OCI-LY1 (cell line): Measurements from ENCODE around the gene SYK.

Experiments
- H2AFZ ChIP-seq: fragments of 200-600 bp; sonication (generic), shearing (Covaris generic); 2 replicates; pipeline ENCODE4 v1.6.0; 2014; ENCODE audit warnings: antibody characterized with exemption, mild to moderate bottlenecking, low read length
- H3F3A ChIP-seq: fragments of 200-600 bp; sonication (generic), shearing (Covaris generic); 2 replicates; pipeline ENCODE4 v1.6.0; 2014; ENCODE audit warnings: mild to moderate bottlenecking, antibody characterized with exemption, low read length, moderate library complexity; ENCODE audit not compliant: insufficient read depth
- H3K27ac ChIP-seq: fragments of 200-600 bp; sonication (generic); 2 replicates; pipeline ENCODE4 v1.5.1; 2014; ENCODE audit warnings: low read length, mixed run types, mild to moderate bottlenecking, low read depth; ENCODE audit not compliant: poor library complexity, severe bottlenecking
- H3K27me3 ChIP-seq: fragments of 200-600 bp; sonication (generic); 2 replicates; pipeline ENCODE4 v1.6.0; 2014; ENCODE audit warnings: antibody characterized with exemption, mild to moderate bottlenecking, low read length, moderate library complexity; ENCODE audit not compliant: insufficient read depth
- H3K36me3 ChIP-seq: fragments of 200-600 bp; sonication (generic); 2 replicates; pipeline ENCODE4 v1.6.1; 2014; ENCODE audit warnings: mild to moderate bottlenecking, antibody characterized with exemption, low read length, moderate library complexity, mixed read lengths; ENCODE audit not compliant: insufficient read depth
- H3K4me1 ChIP-seq: fragments of 200-600 bp; sonication (generic); 2 replicates; pipeline ENCODE4 v1.5.1; 2014; ENCODE audit warnings: mild to moderate bottlenecking, low read length, moderate library complexity; ENCODE audit not compliant: insufficient read depth, severe bottlenecking
- H3K4me2 ChIP-seq: fragments of 200-600 bp; sonication (generic), shearing (Covaris generic); 2 replicates; pipeline ENCODE4 v1.6.1; 2014; ENCODE audit warnings: low read length
- H3K4me3 ChIP-seq: fragments of 200-600 bp; sonication (generic); 2 replicates; pipeline ENCODE4 v1.5.1; 2014; ENCODE audit warnings: low read length, low read depth, mild to moderate bottlenecking, mixed read lengths; ENCODE audit not compliant: poor library complexity, severe bottlenecking
- H3K79me2 ChIP-seq: fragments of 200-600 bp; shearing (Covaris generic); 2 replicates; pipeline ENCODE4 v1.6.1; 2016; ENCODE audit warnings: mixed run types, low read length, mixed read lengths; ENCODE audit not compliant: insufficient read depth
- H3K9ac ChIP-seq: fragments of 200-600 bp; sonication (generic), shearing (Covaris generic); 2 replicates; pipeline ENCODE4 v1.6.1; 2014; ENCODE audit warnings: mild to moderate bottlenecking, low read length, mixed read lengths
- H3K9me2 ChIP-seq: fragments of 200-600 bp; sonication (generic), shearing (Covaris generic); 2 replicates; pipeline ENCODE4 v1.6.1; 2014; ENCODE audit warnings: low read depth, mild to moderate bottlenecking, low read length, mixed read lengths
- H3K9me3 ChIP-seq: fragments of 200-600 bp; shearing (Covaris generic); 2 replicates; pipeline ENCODE4 v1.6.1; 2014; ENCODE audit warnings: low read length, mixed read lengths
- H4K20me1 ChIP-seq: fragments of 200-600 bp; sonication (generic), shearing (Covaris generic); 2 replicates; pipeline ENCODE4 v1.6.0; 2016; ENCODE audit warnings: mild to moderate bottlenecking, low read length; ENCODE audit not compliant: insufficient read depth
- EZH2 ChIP-seq: fragments of 200-600 bp; sonication (generic), shearing (Covaris generic); IDR thresholded peaks from 2 replicates; pipeline ENCODE4 v1.8.0; 2017; ENCODE audit warnings: borderline replicate concordance, mixed run types, mild to moderate bottlenecking, antibody characterized with exemption, low read length, moderate library complexity, mixed read lengths
- TF ChIP-seq, protein P1 (sequence below): fragments of 200-600 bp; sonication (generic), shearing (Covaris generic); IDR thresholded peaks from 2 replicates; pipeline ENCODE4 v1.5.1; 2017; ENCODE audit warnings: mild to moderate bottlenecking, antibody characterized with exemption, low read length, moderate library complexity, mixed read lengths

SYK gene

DNA sequence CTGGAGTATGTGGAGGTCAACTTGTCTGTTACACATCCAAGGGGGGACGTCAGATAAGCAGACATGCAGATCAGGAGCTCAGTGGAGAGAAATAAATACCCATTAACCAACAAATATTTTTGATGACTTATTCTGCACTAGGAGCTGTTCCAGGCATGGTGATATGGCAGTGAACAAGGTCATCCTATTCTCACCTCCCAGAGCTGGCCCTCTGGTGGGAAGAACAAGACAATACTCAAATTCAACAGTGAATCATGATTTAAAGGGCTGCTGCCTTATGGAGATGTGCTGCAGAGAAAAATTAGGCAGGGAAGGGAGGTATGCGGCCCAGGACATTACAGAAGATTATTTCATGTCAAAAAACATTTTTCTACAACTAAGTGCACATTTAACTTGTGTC lies 36.5 kb downstream of the SYK start:
- Histone ChIP-seq H3K4me3 (no peak overlapping the region), H3K27me3 (no peaks in the 10 kb centered on the region), H3K4me1 (peaks cover 66% of the 10 kb centered on the region), H2AFZ (no peak overlapping the region), H3K9ac (no peak overlapping the region), H3K79me2 (peaks cover 90% of the 10 kb centered on the region), H3K36me3 (peaks cover 90% of the 10 kb centered on the region), H4K20me1 (no peaks in the 10 kb centered on the region), H3F3A (no peaks in the 10 kb centered on the region), H3K9me3 (no peaks in the 10 kb centered on the region), H3K9me2 (no peaks in the 10 kb centered on the region), H3K4me2 (no peak overlapping the region; the same call in 1 of the 2 replicates), H3K27ac (peak overlapping the region; percentile 3)
- TF ChIP-seq, protein P1, sequence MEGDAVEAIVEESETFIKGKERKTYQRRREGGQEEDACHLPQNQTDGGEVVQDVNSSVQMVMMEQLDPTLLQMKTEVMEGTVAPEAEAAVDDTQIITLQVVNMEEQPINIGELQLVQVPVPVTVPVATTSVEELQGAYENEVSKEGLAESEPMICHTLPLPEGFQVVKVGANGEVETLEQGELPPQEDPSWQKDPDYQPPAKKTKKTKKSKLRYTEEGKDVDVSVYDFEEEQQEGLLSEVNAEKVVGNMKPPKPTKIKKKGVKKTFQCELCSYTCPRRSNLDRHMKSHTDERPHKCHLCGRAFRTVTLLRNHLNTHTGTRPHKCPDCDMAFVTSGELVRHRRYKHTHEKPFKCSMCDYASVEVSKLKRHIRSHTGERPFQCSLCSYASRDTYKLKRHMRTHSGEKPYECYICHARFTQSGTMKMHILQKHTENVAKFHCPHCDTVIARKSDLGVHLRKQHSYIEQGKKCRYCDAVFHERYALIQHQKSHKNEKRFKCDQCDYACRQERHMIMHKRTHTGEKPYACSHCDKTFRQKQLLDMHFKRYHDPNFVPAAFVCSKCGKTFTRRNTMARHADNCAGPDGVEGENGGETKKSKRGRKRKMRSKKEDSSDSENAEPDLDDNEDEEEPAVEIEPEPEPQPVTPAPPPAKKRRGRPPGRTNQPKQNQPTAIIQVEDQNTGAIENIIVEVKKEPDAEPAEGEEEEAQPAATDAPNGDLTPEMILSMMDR: peak; percentile 21; the same call in 1 of the 2 replicates
- TF ChIP-seq EZH2: no peak

DNA sequence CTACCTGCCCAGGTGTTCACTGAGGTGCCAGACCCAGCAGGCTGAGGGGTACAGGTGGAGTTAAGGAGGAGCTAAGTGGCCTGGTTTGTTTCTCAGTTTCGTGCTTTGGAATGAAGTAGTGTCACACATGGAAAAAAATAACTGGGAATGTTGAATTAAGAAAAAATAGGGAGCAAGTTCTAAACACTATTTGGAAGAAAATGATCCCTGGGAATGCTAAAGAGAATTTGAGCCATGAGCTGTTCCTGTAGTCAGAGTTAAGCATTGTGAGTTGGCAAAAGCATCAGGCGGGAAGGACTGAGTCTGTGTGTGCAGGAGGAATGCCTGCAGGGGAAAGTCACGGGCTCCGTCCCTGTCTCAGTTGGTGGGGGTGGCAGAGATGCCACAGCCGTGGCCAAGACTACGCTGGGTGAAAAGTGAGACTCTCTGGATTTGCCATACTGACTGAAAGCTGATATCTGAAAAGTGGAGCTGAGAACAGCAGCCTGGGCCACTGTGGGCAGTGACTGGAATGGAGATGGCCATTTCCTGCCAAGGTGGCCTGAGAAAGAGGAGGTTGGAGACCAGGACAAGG lies 37.0 kb downstream of the SYK start:
- Histone ChIP-seq H3K4me3 (no peak overlapping the region), H3K4me1 (peaks cover 61% of the 10 kb centered on the region), H3K27ac (peak overlapping the region; percentile 28), H3K27me3 (no peaks in the 10 kb centered on the region), H3K9ac (no peak overlapping the region), H3K79me2 (peaks cover 85% of the 10 kb centered on the region), H4K20me1 (no peaks in the 10 kb centered on the region), H3K36me3 (peaks cover 90% of the 10 kb centered on the region), H3K4me2 (no peak overlapping the region), H3F3A (no peaks in the 10 kb centered on the region), H2AFZ (no peak overlapping the region), H3K9me3 (no peaks in the 10 kb centered on the region), H3K9me2 (no peaks in the 10 kb centered on the region)
- TF ChIP-seq, protein P1: no peak
- TF ChIP-seq EZH2: no peak

DNA sequence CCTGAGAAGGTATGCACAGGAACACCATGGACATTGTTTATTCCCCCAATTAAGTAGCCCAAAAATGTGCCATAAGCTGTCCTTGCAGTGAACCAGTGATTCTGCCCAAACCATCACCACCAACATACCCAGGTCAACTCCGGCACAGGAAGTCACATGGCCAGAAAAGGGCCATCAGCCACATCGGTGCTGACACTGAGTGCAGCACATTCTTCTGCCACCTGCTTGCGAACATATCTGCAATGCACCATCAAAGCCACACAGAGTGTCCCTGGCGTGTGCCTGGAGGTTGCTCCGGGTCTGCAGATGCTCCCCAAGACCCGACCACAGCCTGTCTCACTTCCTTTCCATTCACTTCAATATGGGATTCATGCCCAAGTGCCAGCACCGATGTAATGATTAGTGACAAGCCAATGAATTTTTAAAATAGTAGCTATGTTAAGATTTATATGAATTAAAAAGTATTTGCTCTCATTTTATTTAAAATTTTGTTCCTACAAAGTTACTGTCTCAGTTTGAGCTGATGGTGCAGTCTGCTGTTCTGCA lies 37.6 kb downstream of the SYK start:
- Histone ChIP-seq H3K36me3 (peaks cover 90% of the 10 kb centered on the region), H3K4me2 (no peak overlapping the region), H3K4me1 (peaks cover 57% of the 10 kb centered on the region), H3K9ac (no peak overlapping the region), H3K27ac (peak overlapping the region; percentile 28), H4K20me1 (no peaks in the 10 kb centered on the region), H3K9me2 (no peaks in the 10 kb centered on the region), H3K9me3 (no peaks in the 10 kb centered on the region), H2AFZ (no peak overlapping the region), H3K27me3 (no peaks in the 10 kb centered on the region), H3K79me2 (peaks cover 79% of the 10 kb centered on the region), H3K4me3 (no peak overlapping the region), H3F3A (no peaks in the 10 kb centered on the region)
- TF ChIP-seq, protein P1: no peak
- TF ChIP-seq EZH2: no peak
